GM08714 (cell line): ENCODE measurements around the gene C10orf95.

Source experiments
- H3K4me3 ChIP-seq: fragments of 200-500 bp; sonication (Bioruptor generic); 2 replicates; pipeline ENCODE4 v1.5.1; 2014; ENCODE audit warnings: mild to moderate bottlenecking, low read length, inconsistent platforms
- ZNF274 ChIP-seq: IDR thresholded peaks from 2 replicates; pipeline ENCODE4 v1.6.1; 2012; ENCODE audit warnings: mild to moderate bottlenecking, low read depth, low read length

Gene C10orf95

GRCh38 chr10:102419269-102420180, 31.8 kb downstream of the C10orf95 start:
- no peak for TF ChIP-seq ZNF274
- peak overlapping the region; percentile 74; the same call in 1 of the 2 replicates for H3K4me3 ChIP-seq

DNA sequence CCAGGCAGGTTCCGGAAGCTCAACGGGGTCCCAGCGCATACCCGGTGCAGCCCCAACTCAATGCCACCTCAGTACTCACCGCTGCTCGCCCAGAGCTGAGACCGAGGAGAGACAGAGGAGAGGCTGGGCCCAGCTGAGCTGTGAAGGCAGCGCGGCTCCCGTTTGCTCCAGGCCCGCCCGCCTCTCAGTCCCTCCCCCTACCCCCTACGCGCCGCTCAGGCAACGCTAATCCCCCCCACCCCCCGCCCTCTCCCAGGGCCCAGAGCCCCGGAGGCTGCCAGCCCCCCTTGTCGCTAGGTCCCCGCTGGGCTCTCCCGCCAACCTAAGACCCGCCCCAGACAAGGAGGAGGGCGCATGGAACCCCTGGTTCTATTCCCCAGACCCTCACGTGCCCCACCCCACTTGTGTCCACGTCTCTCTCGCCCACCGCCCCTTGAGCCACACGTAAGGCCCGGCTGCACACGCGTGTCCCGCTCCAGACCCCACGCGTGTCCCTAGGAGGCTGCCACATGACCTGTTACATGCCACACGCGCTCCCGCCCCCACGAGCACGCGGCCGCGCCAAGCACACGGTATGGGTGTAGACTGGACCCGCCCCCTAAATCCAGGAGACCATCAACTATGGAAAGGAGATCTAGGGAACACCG, 32.6 kb downstream of the C10orf95 start, which contains the start of gene PSD:
Gene PSD, minus strand, starts transcription at position 164 of the 647 bp plus-strand sequence. CDS start 1,747 bp downstream, outside the sequence.
- TF ChIP-seq ZNF274: no peak

DNA sequence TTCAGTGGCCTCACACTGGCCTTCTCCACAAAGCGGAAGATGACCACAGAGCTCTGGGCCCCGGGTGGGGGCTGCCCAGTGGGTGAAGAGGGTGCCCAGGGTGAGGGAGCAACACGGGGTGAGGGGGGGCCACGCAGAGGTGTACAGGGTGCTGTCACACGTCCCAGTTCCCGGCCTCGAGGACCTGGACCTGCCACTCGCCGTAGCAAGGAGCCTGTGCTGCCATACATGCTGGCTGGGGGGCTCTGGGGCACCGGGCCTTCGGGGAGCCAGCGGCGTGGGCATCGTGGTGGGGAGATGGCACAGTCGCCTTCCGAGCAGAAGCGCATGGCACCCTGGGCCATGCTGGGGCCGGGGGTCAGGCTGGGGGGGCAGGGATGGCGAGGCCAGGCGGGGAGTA, 34.6 kb downstream of the C10orf95 start:
- no peak for TF ChIP-seq ZNF274
- no peak overlapping the region for H3K4me3 ChIP-seq

More for the DNA sequence above, 32.6 kb downstream of the C10orf95 start, which contains the start of gene PSD:
- H3K4me3 ChIP-seq: peak within 1 kb of the TSS; percentile 74; the same call in 1 of the 2 replicates

GRCh38 chr10:102416283-102416682, 35.1 kb downstream of the C10orf95 start:
- no peak overlapping the region for H3K4me3 ChIP-seq
- TF ChIP-seq ZNF274: no peak

GRCh38 chr10:102414749-102415148, 36.6 kb downstream of the C10orf95 start:
- TF ChIP-seq ZNF274: no peak
- H3K4me3 ChIP-seq: no peak overlapping the region

- no peak overlapping the region for H3K4me3 ChIP-seq
- TF ChIP-seq ZNF274: no peak
Measured at GRCh38 chr10:102413806-102414561, 37.4 kb downstream of the C10orf95 start.

DNA sequence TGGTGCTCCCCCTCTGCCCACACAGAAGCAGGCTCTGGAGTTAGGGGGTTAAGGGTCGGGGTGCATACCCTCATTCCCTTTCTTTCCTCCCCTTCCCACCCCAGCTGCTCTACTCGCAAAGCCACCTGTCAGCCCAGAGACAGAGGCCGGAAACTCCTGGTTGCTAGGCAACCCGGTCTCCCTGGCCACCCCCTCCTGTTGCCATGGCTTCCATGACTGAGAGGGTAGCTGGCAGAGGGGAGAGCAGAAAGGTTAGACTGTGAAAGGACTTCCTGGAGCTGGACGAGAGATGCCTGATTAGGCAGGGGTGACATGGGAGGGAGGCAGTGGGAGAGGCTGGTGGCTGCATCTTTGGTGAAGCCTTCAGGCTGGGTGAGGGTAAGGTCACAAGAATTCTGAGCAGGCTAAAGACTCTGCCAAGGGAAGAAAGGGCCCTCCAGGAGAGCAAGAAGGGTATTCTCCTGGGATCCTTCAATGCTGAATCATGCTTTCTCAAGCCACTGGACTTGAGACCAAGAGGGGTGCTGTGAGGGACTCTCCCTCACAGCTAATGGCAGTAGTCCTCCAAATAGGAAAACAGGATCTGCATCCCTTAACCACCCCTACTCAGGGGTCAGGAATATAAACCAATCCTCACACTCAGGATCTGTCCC, 38.2 kb downstream of the C10orf95 start:
- no peak overlapping the region for H3K4me3 ChIP-seq
- TF ChIP-seq ZNF274: no peak

DNA sequence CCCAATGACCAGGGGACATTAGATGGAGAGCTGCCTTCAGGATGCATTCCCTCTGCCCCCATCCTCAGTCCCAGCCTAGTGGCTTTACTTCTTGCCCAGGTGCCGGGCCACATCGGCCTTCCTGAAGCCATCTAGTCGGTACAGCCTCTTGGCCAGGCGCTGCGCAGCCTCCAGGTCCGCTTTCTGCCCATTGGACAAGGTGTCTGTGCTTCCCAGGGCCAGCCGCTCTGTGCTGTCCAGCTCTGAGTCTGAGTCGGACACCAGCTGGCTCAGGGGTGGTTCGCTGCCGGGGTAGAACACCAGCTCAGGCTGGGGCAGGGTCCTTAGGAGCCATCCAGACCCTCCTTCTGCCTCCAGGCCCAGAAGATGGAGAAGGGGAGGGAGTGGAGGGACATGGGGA, 39.0 kb downstream of the C10orf95 start:
- no peak for TF ChIP-seq ZNF274
- H3K4me3 ChIP-seq: no peak overlapping the region

- no peak overlapping the region for H3K4me3 ChIP-seq
- no peak for TF ChIP-seq ZNF274
Measured at GRCh38 chr10:102411341-102412255, 39.7 kb downstream of the C10orf95 start.

DNA sequence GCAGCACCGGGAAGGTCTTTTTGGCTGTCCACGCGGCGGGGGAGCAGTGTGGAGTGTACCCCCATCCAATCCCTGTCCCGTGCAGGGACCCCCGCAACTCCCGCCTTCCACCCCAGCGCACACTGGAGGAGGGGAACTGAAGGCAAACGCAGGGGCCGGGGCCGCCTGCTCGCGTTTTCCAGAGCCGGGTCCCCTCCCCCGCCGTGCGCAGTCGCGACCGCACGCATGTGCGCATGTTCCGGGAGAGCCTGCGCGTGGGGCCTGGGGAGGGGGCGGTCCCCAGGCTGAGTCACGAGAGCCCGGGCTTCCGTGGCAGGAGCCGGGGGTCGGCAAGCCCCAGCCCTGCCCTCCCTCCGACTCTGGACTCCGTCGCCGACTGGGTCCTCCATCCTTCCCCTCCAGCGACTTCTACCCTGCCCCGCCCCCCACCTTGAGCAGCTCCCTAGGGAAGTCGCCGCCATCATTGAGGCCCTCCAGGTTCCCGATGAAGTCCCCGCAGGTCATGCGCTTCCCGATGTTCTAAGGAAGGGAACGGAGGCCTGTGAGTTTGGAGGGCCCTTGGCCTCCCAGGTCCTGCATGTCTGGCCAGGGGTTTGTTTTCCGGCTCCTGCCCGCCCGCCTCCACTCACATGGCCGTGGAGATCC, 40.8 kb downstream of the C10orf95 start:
- no peak for TF ChIP-seq ZNF274
- H3K4me3 ChIP-seq: no peak overlapping the region

DNA sequence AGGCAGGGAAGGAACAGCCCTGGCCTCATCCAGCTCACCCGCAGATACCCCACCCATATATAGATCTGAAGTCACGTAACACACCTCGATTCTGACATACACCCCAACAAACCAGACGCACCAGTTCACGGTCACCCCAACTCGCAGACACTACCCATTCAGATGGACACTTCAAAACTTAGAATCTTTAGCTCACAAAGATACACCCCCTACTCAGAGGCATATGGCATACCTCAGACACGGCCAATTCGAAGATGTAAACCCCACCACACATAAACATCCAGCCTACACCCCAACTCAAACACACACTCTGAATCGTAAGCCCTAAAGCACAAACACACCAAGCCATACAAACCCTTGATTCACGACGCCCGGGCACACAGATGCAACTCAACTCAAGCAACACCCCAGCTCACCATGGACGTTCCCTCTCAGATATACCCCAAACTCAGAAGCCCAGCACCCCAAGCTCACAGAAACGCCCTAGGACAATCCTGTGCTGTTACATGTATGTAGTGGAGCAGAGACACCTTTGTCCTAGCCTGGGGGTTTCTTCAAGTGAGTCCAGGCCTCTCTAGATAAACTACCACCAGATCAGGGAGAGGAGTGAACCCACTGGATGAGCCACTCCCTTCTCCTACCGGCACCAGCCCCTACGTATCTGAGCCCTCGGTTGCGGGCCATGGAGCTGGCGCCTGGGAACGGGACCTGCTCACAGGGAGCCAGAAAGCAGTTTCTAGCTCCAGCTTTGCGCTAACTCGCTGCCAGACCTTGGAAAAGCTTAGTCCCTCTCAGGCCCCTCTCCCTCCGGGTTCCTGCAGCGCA, 41.5 kb downstream of the C10orf95 start:
- TF ChIP-seq ZNF274: no peak
- no peak overlapping the region for H3K4me3 ChIP-seq
